GM21381 (cell line): ENCODE measurements around the gene RAB39B.

Source experiments
- ATAC-seq: cut with Tn5 transposase; IDR thresholded peaks from one replicate; pipeline ENCODE4 v1.9.1; 2021; ENCODE audit warnings: mild to moderate bottlenecking, moderate library complexity; ENCODE audit not compliant: unreplicated experiment

Gene RAB39B

GRCh38 chrX:155216179-155216939, 47.9 kb downstream of the RAB39B start, which contains the start of gene VBP1:
VBP1 (plus strand) TSS chrX:155216460; CDS start chrX:155216483, 23 bp downstream.
- ATAC-seq, result peak; percentile 97

- ATAC-seq, result peak; percentile 31
Observed at GRCh38 chrX:155215443-155216178, 48.7 kb downstream of the RAB39B start.

GRCh38 chrX:155213731-155214130, 50.6 kb downstream of the RAB39B start:
- ATAC-seq, result no peak

GRCh38 chrX:155211208-155211607, 53.1 kb downstream of the RAB39B start:
- no peak for ATAC-seq
